A549 (cell line): ENCODE results near the gene RPS14.

Experiments
- CBX2 ChIP-seq: fragments of 200-600 bp; sonication (generic); IDR thresholded peaks from 2 replicates; pipeline ENCODE4 v1.6.1; 2016; ENCODE audit warnings: low read depth, mild to moderate bottlenecking, borderline replicate concordance
- EHMT2 ChIP-seq: fragments of 200-600 bp; sonication (generic); IDR thresholded peaks from 2 replicates; pipeline ENCODE4 v1.6.1; 2016; ENCODE audit warnings: antibody characterized with exemption, low read depth, mild to moderate bottlenecking, moderate library complexity
- FOSB ChIP-seq: fragments of 250-450 bp; sonication (Bioruptor Pico); IDR thresholded peaks from 2 replicates; pipeline ENCODE4 v1.5.0; 2020; ENCODE audit warnings: mild to moderate bottlenecking, moderate library complexity
- FOSL2 ChIP-seq, 2 experiments: fragments of 450-650 bp in 1 of 2; fragments of >200 bp in 1 of 2; sonication (Bioruptor Twin) in 1 of 2; formaldehyde crosslinking; IDR thresholded peaks; 2 replicates each; pipeline versions ENCODE4 v1.5.0 to v1.6.1; 2016 to 2020; ENCODE audit warnings: mild to moderate bottlenecking in 1 of 2, moderate library complexity in 1 of 2
- HEYL ChIP-seq: fragments of 250-450 bp; sonication (Bioruptor Pico); IDR thresholded peaks from 2 replicates; pipeline ENCODE4 v1.8.0; 2021; ENCODE audit warnings: mild to moderate bottlenecking, moderate library complexity
- JUN ChIP-seq, 2 experiments: fragments of >200 bp; sonication (Bioruptor Twin); formaldehyde crosslinking; IDR thresholded peaks; 2 replicates in 1 of 2; 3 replicates in 1 of 2; pipeline ENCODE4 v1.6.1; 2016 to 2017
- KDM5A ChIP-seq: fragments of 200-600 bp; sonication (generic); IDR thresholded peaks from 2 replicates; pipeline ENCODE4 v1.6.1; 2016; ENCODE audit warnings: antibody characterized with exemption, mild to moderate bottlenecking
- MAFK ChIP-seq: fragments of 450-650 bp; IDR thresholded peaks from 2 replicates; pipeline ENCODE4 v1.6.1; 2014; ENCODE audit not compliant: partially characterized antibody
- RAD21 ChIP-seq, 2 experiments: fragments of >200 bp in 1 of 2; sonication (Bioruptor Twin) in 1 of 2; formaldehyde crosslinking in 1 of 2; IDR thresholded peaks in 1 of 2; conservative IDR thresholded peaks in 1 of 2; 2 replicates in 1 of 2; 3 replicates in 1 of 2; pipeline ENCODE4 v1.6.1; 2012 to 2018; ENCODE audit warnings: inconsistent platforms in 1 of 2
- TF ChIP-seq, protein P1 (sequence below): IDR thresholded peaks from 2 replicates; pipeline ENCODE4 v1.6.1; 2012
- TF ChIP-seq, protein P2 (sequence below): fragments of >200 bp; sonication (Bioruptor Twin); formaldehyde crosslinking; IDR thresholded peaks from 3 replicates; pipeline ENCODE4 v1.5.1; 2016

DNA sequence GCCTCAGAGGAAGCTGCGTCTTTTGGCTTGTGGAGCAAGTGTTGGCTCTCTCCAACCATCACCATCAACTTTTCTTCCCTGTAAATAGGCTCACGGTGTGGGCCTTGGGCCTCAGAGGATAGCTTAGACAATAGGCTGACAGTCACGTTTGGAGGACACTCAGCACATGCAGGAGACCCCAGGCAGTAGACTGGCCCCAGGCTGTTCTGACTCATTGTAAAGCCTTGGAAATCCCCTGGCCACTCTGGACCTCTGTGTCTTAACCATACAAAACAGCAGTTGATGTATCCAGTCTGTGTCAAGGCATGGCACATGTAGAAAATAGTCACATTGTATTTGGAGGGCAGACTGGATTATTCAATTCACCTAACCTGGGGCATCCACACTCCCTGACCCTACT is 55.4 kb downstream of the RPS14 start:
- no peak for TF ChIP-seq FOSL2 (IDR thresholded peaks at IDR 0.05)
- no peak for TF ChIP-seq FOSL2 (CRISPR knock-in tag; IDR thresholded peaks at IDR 0.05)
- TF ChIP-seq, protein P1, sequence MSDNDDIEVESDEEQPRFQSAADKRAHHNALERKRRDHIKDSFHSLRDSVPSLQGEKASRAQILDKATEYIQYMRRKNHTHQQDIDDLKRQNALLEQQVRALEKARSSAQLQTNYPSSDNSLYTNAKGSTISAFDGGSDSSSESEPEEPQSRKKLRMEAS, result no peak
- TF ChIP-seq, protein P2, sequence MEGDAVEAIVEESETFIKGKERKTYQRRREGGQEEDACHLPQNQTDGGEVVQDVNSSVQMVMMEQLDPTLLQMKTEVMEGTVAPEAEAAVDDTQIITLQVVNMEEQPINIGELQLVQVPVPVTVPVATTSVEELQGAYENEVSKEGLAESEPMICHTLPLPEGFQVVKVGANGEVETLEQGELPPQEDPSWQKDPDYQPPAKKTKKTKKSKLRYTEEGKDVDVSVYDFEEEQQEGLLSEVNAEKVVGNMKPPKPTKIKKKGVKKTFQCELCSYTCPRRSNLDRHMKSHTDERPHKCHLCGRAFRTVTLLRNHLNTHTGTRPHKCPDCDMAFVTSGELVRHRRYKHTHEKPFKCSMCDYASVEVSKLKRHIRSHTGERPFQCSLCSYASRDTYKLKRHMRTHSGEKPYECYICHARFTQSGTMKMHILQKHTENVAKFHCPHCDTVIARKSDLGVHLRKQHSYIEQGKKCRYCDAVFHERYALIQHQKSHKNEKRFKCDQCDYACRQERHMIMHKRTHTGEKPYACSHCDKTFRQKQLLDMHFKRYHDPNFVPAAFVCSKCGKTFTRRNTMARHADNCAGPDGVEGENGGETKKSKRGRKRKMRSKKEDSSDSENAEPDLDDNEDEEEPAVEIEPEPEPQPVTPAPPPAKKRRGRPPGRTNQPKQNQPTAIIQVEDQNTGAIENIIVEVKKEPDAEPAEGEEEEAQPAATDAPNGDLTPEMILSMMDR, result no peak
- TF ChIP-seq KDM5A, result no peak
- no peak for TF ChIP-seq CBX2
- TF ChIP-seq HEYL (CRISPR knock-in tag), result no peak
- no peak for TF ChIP-seq MAFK
- no peak for TF ChIP-seq JUN (IDR thresholded peaks at IDR 0.05)
- TF ChIP-seq RAD21 (conservative IDR thresholded peaks at IDR 0.05 in 1 of 2, IDR thresholded peaks at IDR 0.05 in 1 of 2), result no peak
- no peak for TF ChIP-seq FOSB (CRISPR knock-in tag)
- no peak for TF ChIP-seq EHMT2
